Measurements from ENCODE around the gene ITPR3. TPM values are rescaled to one million over a fixed set of nuclear protein-coding genes. Genes with fewer than 3 reads are reported as not detected.

Gene ITPR3
- total RNA-seq, 1 experiment from 2014 or later: 86.9 TPM

DNA sequence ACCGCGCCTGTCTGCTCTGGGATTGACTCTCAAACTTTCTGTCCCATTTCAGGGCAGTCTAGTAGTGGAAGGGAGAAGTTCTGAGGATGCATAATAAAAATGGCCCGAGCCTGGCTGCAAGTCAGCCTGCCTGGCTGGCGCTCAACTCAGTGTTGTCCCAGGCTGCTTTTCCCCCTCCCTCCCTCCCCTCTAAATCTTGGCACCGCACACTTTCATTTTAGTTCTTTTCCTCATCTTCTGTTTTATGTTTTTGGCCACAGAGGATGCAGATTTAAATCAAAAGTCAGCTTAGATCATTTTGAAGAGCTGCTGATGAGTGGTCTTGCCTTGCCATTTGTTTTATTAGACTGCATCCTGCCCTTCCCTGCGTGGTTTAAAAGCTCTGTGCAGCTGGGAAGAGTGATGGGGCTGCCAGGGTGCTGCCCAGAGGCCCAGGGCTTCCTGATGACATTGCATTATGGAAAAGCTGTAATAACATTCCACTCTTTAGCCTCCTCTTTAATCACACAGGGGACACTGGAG, 96.9 kb downstream of the ITPR3 start:
- CTCF ChIA-PET: interaction anchor here (0.6 to 7.9 kb wide), 3 partner anchors 43 to 411 kb away, joined by 3 to 115 read pairs (median 3); no protein-coding TSS in a partner anchor
- intact Hi-C loops (cut with micrococcal nuclease): no loop called here
- H3K4me1 Mint-ChIP-seq (ENCODE audit: insufficient read depth, unreplicated experiment): peaks cover 11% of the 10 kb centered on the region

DNA sequence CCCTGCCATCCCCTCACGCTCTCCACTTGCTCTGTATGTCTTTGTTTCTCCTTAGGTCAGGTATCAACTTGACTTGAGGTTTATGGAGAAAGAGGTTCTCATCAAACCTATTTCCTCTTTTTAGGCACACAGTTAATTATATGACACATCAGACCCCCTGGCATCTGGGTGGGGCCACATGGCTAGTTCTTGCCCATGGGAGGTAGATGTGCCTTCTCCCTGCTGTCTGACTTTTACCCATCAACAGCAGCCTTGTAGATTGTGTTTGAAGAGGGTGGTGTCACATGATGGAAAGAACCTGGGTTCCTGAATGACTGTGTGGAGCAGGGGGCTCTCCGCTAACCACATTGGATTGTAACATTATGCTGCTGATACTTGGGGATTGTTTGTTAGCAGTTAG, 97.6 kb downstream of the ITPR3 start:
- ChIA-PET CTCF (interaction anchor here (0.6 kb wide), 1 partner anchor 410 kb away, joined by 3 read pairs; no protein-coding TSS in a partner anchor), POLR2A (no interaction called here)
- BruUV-seq (replicated peaks): no TSS peak
- Mint-ChIP-seq H3K27ac (ENCODE audit: low read depth, unreplicated experiment) (no peak overlapping the region), H3K36me3 (ENCODE audit: insufficient read depth, unreplicated experiment) (no peaks in the 10 kb centered on the region), H3K4me1 (ENCODE audit: insufficient read depth, unreplicated experiment) (peaks cover 11% of the 10 kb centered on the region), H3K9me3 (ENCODE audit: unreplicated experiment) (no peaks in the 10 kb centered on the region), H3K4me3 (ENCODE audit: unreplicated experiment) (no peak overlapping the region), H3K27me3 (ENCODE audit: insufficient read depth, unreplicated experiment) (peaks cover 8% of the 10 kb centered on the region)
- no peak for DNase-seq (ENCODE audit: unreplicated experiment)
- intact Hi-C loops (cut with micrococcal nuclease): no loop called here
- TF ChIP-seq, protein P1, sequence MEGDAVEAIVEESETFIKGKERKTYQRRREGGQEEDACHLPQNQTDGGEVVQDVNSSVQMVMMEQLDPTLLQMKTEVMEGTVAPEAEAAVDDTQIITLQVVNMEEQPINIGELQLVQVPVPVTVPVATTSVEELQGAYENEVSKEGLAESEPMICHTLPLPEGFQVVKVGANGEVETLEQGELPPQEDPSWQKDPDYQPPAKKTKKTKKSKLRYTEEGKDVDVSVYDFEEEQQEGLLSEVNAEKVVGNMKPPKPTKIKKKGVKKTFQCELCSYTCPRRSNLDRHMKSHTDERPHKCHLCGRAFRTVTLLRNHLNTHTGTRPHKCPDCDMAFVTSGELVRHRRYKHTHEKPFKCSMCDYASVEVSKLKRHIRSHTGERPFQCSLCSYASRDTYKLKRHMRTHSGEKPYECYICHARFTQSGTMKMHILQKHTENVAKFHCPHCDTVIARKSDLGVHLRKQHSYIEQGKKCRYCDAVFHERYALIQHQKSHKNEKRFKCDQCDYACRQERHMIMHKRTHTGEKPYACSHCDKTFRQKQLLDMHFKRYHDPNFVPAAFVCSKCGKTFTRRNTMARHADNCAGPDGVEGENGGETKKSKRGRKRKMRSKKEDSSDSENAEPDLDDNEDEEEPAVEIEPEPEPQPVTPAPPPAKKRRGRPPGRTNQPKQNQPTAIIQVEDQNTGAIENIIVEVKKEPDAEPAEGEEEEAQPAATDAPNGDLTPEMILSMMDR (IDR thresholded peaks at IDR 0.05; ENCODE audit: unreplicated experiment): no peak

More for the DNA sequence above, 96.9 kb downstream of the ITPR3 start:
- no peak for DNase-seq (ENCODE audit: unreplicated experiment)
- H3K27ac Mint-ChIP-seq (ENCODE audit: low read depth, unreplicated experiment): no peak overlapping the region
- no TSS peak for BruUV-seq (replicated peaks)
- no peak overlapping the region for H3K4me3 Mint-ChIP-seq (ENCODE audit: unreplicated experiment)
- no peaks in the 10 kb centered on the region for H3K9me3 Mint-ChIP-seq (ENCODE audit: unreplicated experiment)
- no peaks in the 10 kb centered on the region for H3K36me3 Mint-ChIP-seq (ENCODE audit: insufficient read depth, unreplicated experiment)
- TF ChIP-seq, protein P1 (IDR thresholded peaks at IDR 0.05; ENCODE audit: unreplicated experiment): no peak
- POLR2A ChIA-PET: no interaction called here
- peaks cover under 1% of the 10 kb centered on the region for H3K27me3 Mint-ChIP-seq (ENCODE audit: insufficient read depth, unreplicated experiment)

DNA sequence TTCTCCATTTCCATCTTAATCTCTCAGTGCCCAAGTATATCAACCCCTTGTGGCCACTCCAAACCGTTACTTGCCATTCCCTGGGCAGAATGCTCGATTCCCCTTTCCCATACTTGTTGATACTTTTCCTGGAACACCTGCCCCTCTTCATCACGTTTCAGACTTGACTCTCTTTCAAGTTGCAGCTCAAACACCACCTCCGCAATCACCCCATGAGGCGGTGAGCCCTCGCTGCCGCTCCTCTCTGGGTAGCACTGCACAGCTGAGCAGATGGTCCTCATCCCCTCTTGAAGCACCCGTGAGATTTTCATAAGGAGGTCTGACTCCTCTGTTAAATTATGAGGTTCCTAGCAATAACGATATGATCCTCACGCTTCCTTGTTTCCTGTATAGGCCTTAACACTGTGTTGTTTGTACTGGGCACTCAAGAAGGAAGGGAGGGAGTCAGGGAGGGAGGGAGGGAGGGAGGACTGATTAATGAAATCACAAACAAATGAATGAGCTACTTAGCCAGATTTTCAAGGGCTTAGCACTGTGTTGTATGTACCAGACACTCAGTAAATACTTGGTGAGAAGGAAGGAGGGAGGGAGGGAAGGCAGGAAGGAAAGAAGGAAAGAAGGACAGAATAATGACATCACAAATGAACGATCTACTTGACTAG, 98.3 kb downstream of the ITPR3 start:
- CTCF ChIA-PET: interaction anchor here (1.1 kb wide), 1 partner anchor 25 kb away, joined by 6 read pairs; no protein-coding TSS in a partner anchor
- H3K9me3 Mint-ChIP-seq (ENCODE audit: unreplicated experiment): no peaks in the 10 kb centered on the region
- DNase-seq (ENCODE audit: unreplicated experiment): no peak
- peaks cover 15% of the 10 kb centered on the region for H3K27me3 Mint-ChIP-seq (ENCODE audit: insufficient read depth, unreplicated experiment)
- TF ChIP-seq, protein P1 (IDR thresholded peaks at IDR 0.05; ENCODE audit: unreplicated experiment): no peak
- H3K27ac Mint-ChIP-seq (ENCODE audit: low read depth, unreplicated experiment): no peak overlapping the region
- POLR2A ChIA-PET: no interaction called here
- no peaks in the 10 kb centered on the region for H3K36me3 Mint-ChIP-seq (ENCODE audit: insufficient read depth, unreplicated experiment)
- H3K4me3 Mint-ChIP-seq (ENCODE audit: unreplicated experiment): no peak overlapping the region
- intact Hi-C loops (cut with micrococcal nuclease): no loop called here
- no TSS peak for BruUV-seq (replicated peaks)
- peaks cover 11% of the 10 kb centered on the region for H3K4me1 Mint-ChIP-seq (ENCODE audit: insufficient read depth, unreplicated experiment)

DNA sequence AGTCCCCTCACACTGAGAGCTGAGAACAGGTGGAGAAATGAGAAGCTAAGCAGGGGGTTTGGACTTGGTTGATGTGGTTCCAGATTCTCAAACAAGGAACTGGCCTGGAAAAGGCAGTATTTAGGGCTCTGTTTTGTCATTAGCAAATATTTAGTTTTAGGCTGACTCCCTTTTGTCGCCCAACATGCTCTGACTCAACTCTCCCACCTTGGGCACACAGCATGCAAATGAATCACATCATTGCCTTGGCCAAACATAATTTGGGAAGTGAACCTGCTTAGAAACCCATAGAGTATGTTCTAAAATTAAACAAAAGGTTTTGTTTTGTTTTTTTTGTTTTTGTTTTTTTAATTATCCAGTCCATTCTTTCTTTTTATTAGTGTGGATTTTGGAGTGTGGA, 99.9 kb downstream of the ITPR3 start:
- Mint-ChIP-seq H3K27me3 (ENCODE audit: insufficient read depth, unreplicated experiment) (peaks cover 25% of the 10 kb centered on the region), H3K4me3 (ENCODE audit: unreplicated experiment) (no peak overlapping the region), H3K27ac (ENCODE audit: low read depth, unreplicated experiment) (no peak overlapping the region), H3K9me3 (ENCODE audit: unreplicated experiment) (no peaks in the 10 kb centered on the region), H3K36me3 (ENCODE audit: insufficient read depth, unreplicated experiment) (no peaks in the 10 kb centered on the region), H3K4me1 (ENCODE audit: insufficient read depth, unreplicated experiment) (peaks cover 11% of the 10 kb centered on the region)
- intact Hi-C loops (cut with micrococcal nuclease): no loop called here
- ChIA-PET CTCF (interaction anchor here (0.6 to 0.7 kb wide), 3 partner anchors 20 to 507 kb away, joined by 3 read pairs; no protein-coding TSS in a partner anchor), POLR2A (no interaction called here)
- DNase-seq (ENCODE audit: unreplicated experiment): no peak
- TF ChIP-seq, protein P1 (IDR thresholded peaks at IDR 0.05; ENCODE audit: unreplicated experiment): no peak
- no TSS peak for BruUV-seq (replicated peaks)

Measured in MCF 10A (cell line).